Ecto neural progenitor cell (in vitro differentiated cells): ENCODE measurements around the gene LRRC57.
A peak's percentile ranks its signal among the peaks of the same experiment; 100 is the strongest.

Source experiments
- DNase-seq: peaks from one replicate; pipeline ENCODE4 v3.0.0-alpha.2; 2018; ENCODE audit warnings: low spot score

LRRC57 gene

GRCh38 chr15:42549741-42550392 lies 1.3 kb upstream of the LRRC57 start:
- DNase-seq = no peak

DNA sequence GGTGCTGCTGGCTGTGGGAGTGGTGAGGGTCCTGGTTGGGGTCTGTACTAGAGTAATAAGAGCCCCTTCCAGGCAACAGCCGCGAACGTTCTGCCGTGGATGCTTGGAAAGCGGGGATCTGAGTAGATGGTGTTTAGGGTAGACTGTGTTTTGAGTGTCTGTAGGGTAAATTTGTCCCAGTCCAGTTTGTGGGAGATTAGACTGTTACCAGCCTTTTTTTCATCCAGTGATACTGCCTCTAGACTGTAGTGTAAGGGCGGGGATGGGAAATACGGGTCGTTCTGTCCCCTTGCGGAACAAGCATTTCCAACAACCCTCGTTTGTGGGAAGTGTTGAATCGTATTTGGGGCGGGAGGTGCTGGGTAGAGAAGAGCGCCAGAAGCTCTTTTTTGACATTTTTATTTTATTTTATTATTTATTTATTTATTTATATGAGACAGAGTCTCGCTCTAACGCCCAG lies 469 bp upstream of the LRRC57 start:
- DNase-seq = no peak

DNA sequence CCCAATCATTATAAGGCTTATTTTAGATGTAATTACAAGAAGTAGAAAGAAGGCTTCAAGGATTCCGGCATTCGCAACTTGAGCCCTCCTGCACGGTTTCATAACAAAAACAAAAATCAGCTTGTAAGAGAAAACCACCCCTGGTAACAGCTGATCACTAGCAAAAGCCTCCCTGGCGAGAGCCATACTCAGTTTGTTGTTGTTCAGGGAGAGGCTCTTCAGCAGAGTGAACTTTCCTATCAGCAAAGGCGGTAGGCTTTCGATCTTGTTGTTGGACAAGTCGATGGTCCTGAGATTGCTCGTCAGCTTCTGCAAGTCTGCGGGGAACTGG lies 710 bp downstream of the LRRC57 start:
- DNase-seq = no peak

- no peak for DNase-seq
These were observed 3.6 kb downstream of the LRRC57 start for GRCh38 chr15:42544853-42545629.

DNA sequence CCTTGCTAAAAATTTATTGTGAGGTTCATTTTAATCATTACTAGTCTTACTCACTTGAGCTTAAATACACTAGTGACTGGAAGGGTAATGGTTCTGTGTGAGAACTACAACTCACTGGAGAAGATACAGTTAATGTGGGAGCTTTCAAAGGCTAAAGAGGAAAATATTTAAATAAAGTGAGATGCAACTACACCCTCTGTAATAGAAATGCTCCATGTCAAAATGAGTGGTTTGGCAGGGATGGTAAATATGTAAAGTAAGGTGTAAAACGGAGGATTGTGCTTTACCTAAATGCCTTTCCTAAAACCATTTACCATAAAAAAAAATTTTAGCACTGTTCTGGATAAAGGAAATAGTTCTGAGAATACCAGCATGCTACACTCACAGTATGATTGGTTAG lies 15.3 kb downstream of the LRRC57 start:
- DNase-seq = no peak

GRCh38 chr15:42528970-42529369 lies 19.6 kb downstream of the LRRC57 start:
- DNase-seq = no peak

- no peak for DNase-seq
These were observed 25.3 kb downstream of the LRRC57 start for GRCh38 chr15:42523331-42523730.

- no peak for DNase-seq
These were observed 37.6 kb downstream of the LRRC57 start for GRCh38 chr15:42511007-42511391.

DNA sequence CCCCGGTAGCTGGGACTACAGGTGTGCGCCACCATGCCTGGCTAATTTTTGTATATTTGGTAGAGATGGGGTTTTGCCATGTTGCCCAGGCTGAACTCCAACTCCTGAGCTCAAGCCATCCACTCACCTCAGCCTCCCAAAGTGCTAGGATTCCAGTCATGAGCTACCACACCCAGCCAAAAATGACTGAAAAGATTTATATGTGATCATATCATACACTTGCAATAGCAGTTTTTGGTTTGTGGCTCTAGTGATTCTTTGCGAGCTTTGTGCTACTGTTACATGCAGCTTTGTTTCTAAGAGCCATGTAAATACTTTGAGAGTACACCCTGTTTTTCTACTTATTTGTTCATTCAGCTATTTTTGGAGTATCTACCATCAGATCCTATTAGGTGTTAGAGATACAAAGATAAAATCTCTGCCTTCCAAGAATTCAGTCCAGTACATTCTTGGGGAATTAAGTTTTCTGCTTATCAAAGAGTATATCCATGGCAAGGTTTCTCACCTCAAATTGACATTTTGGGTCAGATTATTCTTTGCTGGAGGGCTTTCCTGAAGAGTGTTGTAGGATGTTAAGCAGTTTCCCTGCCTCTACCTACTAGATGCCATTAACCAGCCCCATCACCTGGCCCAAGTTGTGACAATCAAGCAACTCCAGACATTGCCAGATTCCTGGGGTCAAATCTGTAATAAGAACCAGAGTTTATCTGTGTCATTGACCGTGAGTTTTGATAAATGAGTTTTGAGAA lies 38.2 kb downstream of the LRRC57 start:
- DNase-seq = no peak

GRCh38 chr15:42508263-42508690 lies 40.3 kb downstream of the LRRC57 start:
- no peak for DNase-seq

DNA sequence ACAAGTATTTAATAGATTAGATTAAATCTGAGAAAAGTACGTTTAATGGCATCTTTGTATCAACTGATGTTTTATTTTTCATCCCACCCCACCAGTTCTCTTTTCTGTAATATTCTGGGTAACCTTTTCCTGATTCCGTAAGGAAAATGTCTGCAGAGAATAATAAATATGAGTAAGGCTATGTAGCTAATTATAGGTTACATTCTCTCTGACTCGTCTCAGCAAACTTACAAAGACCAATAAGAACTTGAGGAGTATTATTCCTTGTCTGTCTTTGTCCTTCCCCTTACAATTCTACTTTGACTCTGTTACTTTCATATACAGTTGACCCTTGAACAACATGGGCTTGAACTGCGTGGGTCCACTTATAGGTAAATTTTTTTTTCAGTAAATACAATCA lies 41.1 kb downstream of the LRRC57 start:
- no peak for DNase-seq

GRCh38 chr15:42504631-42505030 lies 44.0 kb downstream of the LRRC57 start:
- DNase-seq = no peak

GRCh38 chr15:42503825-42504224 lies 44.8 kb downstream of the LRRC57 start:
- DNase-seq = no peak

- DNase-seq = no peak
These were observed 46.1 kb downstream of the LRRC57 start for GRCh38 chr15:42502477-42502876.

- DNase-seq = no peak
These were observed 48.6 kb downstream of the LRRC57 start for GRCh38 chr15:42499858-42500609.

- DNase-seq = no peak
These were observed 50.2 kb downstream of the LRRC57 start for GRCh38 chr15:42498212-42499068.

DNA sequence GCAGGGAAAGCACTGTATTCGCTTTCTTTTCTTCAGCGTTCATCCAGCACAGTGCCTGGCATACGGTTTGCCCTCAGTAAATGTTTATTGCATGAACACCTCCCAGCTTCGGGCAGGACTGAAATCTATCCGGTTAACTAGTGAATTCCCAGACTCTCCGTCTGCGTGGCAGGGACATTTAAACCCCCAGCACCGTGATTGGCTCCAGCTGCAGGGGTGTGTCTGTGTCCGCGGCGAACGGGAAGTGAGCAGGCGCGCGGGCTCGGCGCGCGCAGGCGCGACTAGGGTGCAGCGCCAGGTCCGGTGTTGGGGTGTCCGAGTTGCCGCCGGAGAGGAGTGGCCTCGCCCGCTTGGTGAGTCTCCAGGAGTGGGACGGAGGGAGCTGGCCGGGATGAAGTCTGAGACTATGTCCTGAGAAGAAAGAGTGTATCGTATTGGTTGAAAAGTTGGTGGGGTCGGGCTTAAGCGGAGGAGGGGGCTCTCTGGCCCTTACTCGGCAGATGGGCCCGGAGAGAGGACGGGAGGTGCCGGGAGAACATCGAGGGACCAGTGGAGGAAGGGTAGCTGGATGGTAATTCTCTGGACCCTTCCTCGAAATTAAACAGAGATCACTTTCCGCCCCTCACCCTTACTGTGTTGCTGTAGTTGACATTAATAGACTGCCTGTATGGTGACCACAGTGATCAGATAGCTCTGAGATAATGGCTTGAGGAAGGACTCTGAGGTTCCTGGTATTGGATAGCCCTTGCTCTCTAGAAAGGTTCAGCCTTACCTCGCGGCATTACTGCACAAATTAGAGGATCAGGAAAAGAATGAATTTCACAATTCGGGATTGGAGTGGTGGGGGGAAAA lies 53.0 kb downstream of the LRRC57 start, which contains the start of gene SNAP23:
SNAP23 (plus strand) TSS at position 274 of the 852 bp plus-strand sequence. CDS start 16,213 bp downstream, outside the sequence.
- DNase-seq = peak; percentile 94

DNA sequence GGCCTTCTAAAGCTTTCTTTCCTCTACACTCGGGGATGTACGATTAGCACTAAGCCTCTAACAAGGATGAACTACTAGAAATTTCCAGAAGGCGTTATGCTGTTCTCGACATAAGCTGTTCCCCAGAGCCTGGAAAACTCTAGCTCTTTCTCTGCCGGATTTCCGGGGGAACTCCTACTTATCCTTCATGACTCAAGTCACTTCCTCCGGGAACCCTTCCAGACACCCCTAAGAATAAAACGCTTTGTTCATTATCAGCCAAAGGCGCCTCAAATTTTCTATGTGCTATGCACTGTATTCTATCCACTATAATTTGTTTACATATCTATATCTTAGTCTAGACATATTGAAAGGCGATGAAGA lies 53.6 kb downstream of the LRRC57 start:
- no peak for DNase-seq

- no peak for DNase-seq
These were observed 54.9 kb downstream of the LRRC57 start for GRCh38 chr15:42493679-42494078.

GRCh38 chr15:42491539-42492225 lies 56.9 kb downstream of the LRRC57 start:
- DNase-seq = no peak
